Measurements from ENCODE around the gene PAH. TPM values are rescaled to one million over a fixed set of nuclear protein-coding genes. Genes with fewer than 3 reads are reported as not detected.

The PAH gene
- total RNA-seq, 1 donor from 2014 or later, result not detected

GRCh38 chr12:102869571-102869970, 47.5 kb downstream of the PAH start:
- no peak for DNase-seq (ENCODE audit: extremely low spot score in 2 of 2)
- no peak for TF ChIP-seq POLR2AphosphoS5 (IDR thresholded peaks at IDR 0.05; ENCODE audit: insufficient read depth in 1 of 2, low read depth in 1 of 2)
- no peak for TF ChIP-seq POLR2A (IDR thresholded peaks at IDR 0.05)
- no peak for TF ChIP-seq CTCF (IDR thresholded peaks at IDR 0.05)
- Histone ChIP-seq H3K4me1 (no peaks in the 10 kb centered on the region), H3K4me3 (no peak overlapping the region), H3K9me3 (no peaks in the 10 kb centered on the region), H3K27me3 (no peaks in the 10 kb centered on the region), H3K36me3 (no peaks in the 10 kb centered on the region), H3K27ac (no peak overlapping the region)
- intact Hi-C loops (cut with DNase I), result no loop called here

- Histone ChIP-seq H3K27me3 (no peaks in the 10 kb centered on the region), H3K4me3 (no peak overlapping the region), H3K36me3 (no peaks in the 10 kb centered on the region), H3K4me1 (no peaks in the 10 kb centered on the region), H3K9me3 (no peaks in the 10 kb centered on the region), H3K27ac (no peak overlapping the region)
- intact Hi-C loops (cut with DNase I), result no loop called here
- DNase-seq (ENCODE audit: extremely low spot score in 2 of 2), result no peak
- no peak for TF ChIP-seq POLR2AphosphoS5 (IDR thresholded peaks at IDR 0.05; ENCODE audit: insufficient read depth in 1 of 2, low read depth in 1 of 2)
- no peak for TF ChIP-seq POLR2A (IDR thresholded peaks at IDR 0.05)
- TF ChIP-seq CTCF (IDR thresholded peaks at IDR 0.05), result no peak
These were observed 51.0 kb downstream of the PAH start for GRCh38 chr12:102865821-102866615.

GRCh38 chr12:102862486-102862885, 54.6 kb downstream of the PAH start:
- intact Hi-C loops (cut with DNase I), result no loop called here
- DNase-seq (ENCODE audit: extremely low spot score in 2 of 2), result no peak
- H3K9me3 ChIP-seq, result no peaks in the 10 kb centered on the region
- no peaks in the 10 kb centered on the region for H3K36me3 ChIP-seq
- H3K4me3 ChIP-seq, result no peak overlapping the region
- TF ChIP-seq CTCF (IDR thresholded peaks at IDR 0.05) (no peak), POLR2A (IDR thresholded peaks at IDR 0.05) (no peak), POLR2AphosphoS5 (IDR thresholded peaks at IDR 0.05; ENCODE audit: insufficient read depth in 1 of 2, low read depth in 1 of 2) (no peak)
- H3K27ac ChIP-seq, result no peak overlapping the region
- H3K4me1 ChIP-seq, result no peaks in the 10 kb centered on the region
- no peaks in the 10 kb centered on the region for H3K27me3 ChIP-seq

- intact Hi-C loops (cut with DNase I), result no loop called here
- TF ChIP-seq POLR2AphosphoS5 (IDR thresholded peaks at IDR 0.05; ENCODE audit: insufficient read depth in 1 of 2, low read depth in 1 of 2) (no peak), CTCF (IDR thresholded peaks at IDR 0.05) (no peak), POLR2A (IDR thresholded peaks at IDR 0.05) (no peak)
- Histone ChIP-seq H3K36me3 (no peaks in the 10 kb centered on the region), H3K4me1 (no peaks in the 10 kb centered on the region), H3K27ac (no peak overlapping the region), H3K4me3 (no peak overlapping the region), H3K27me3 (no peaks in the 10 kb centered on the region), H3K9me3 (no peaks in the 10 kb centered on the region)
- no peak for DNase-seq (ENCODE audit: extremely low spot score in 2 of 2)
These were observed 65.8 kb downstream of the PAH start for GRCh38 chr12:102851246-102851645.

- no peaks in the 10 kb centered on the region for H3K36me3 ChIP-seq
- intact Hi-C loops (cut with DNase I), result no loop called here
- no peak for DNase-seq (ENCODE audit: extremely low spot score in 2 of 2)
These were observed 67.2 kb downstream of the PAH start for GRCh38 chr12:102849722-102850447.

More at GRCh38 chr12:102849722-102850447, 67.2 kb downstream of the PAH start:
- Histone ChIP-seq H3K4me1 (no peaks in the 10 kb centered on the region), H3K9me3 (no peaks in the 10 kb centered on the region), H3K27ac (no peak overlapping the region), H3K27me3 (no peaks in the 10 kb centered on the region), H3K4me3 (no peak overlapping the region)
- no peak for TF ChIP-seq POLR2A (IDR thresholded peaks at IDR 0.05)
- no peak for TF ChIP-seq CTCF (IDR thresholded peaks at IDR 0.05)
- TF ChIP-seq POLR2AphosphoS5 (IDR thresholded peaks at IDR 0.05; ENCODE audit: insufficient read depth in 1 of 2, low read depth in 1 of 2), result no peak
